ENCODE measurements around the gene KRTAP3-1.

- no peak for TF ChIP-seq GATA2 (CRISPR knock-in tag; IDR thresholded peaks at IDR 0.05)
- TF ChIP-seq NCOA1 (IDR thresholded peaks at IDR 0.05; ENCODE audit: low read depth): no peak
- no peak for TF ChIP-seq ZFP36 (IDR thresholded peaks at IDR 0.05; ENCODE audit: low read depth, low read length, partially characterized antibody)
- no peak for TF ChIP-seq REST (IDR thresholded peaks at IDR 0.05; ENCODE audit: borderline replicate concordance)
- no peak for TF ChIP-seq REST (CRISPR knock-in tag; IDR thresholded peaks at IDR 0.05; ENCODE audit: low read depth)
- no peak for TF ChIP-seq CTCF (IDR thresholded peaks at IDR 0.05 in 2 of 3, conservative IDR thresholded peaks at IDR 0.05 in 1 of 3; ENCODE audit: insufficient read depth in 2 of 3, low read depth in 1 of 3, low read length in 3 of 3)
- no peak for TF ChIP-seq RNF2 (IDR thresholded peaks at IDR 0.05)
- TF ChIP-seq ZNF592 (IDR thresholded peaks at IDR 0.05): no peak
- no peak for TF ChIP-seq NFYB (IDR thresholded peaks at IDR 0.05; ENCODE audit: extremely low read depth, insufficient read length)
- no peak for TF ChIP-seq SMC3 (conservative IDR thresholded peaks at IDR 0.05; ENCODE audit: insufficient read depth, low read depth, low read length)
- TF ChIP-seq RB1 (IDR thresholded peaks at IDR 0.05; ENCODE audit: low read depth): no peak
- TF ChIP-seq, protein P1, sequence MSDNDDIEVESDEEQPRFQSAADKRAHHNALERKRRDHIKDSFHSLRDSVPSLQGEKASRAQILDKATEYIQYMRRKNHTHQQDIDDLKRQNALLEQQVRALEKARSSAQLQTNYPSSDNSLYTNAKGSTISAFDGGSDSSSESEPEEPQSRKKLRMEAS (CRISPR knock-in tag; IDR thresholded peaks at IDR 0.05): no peak
- TF ChIP-seq ZBTB17 (CRISPR knock-in tag; IDR thresholded peaks at IDR 0.05): no peak
- no peak for TF ChIP-seq POLR2AphosphoS5 (IDR thresholded peaks at IDR 0.05; ENCODE audit: control insufficient read depth, insufficient read depth, low read depth, low read length)
Measured at GRCh38 chr17:40980117-40980516, 28.8 kb downstream of the KRTAP3-1 start.
